Dermis microvascular lymphatic vessel endothelial cell (primary cell): ENCODE data around the gene EMC10. TPM values are rescaled to one million over a fixed set of nuclear protein-coding genes. Genes with fewer than 3 reads are reported as not detected.
A peak's percentile ranks its signal among the peaks of the same experiment; 100 is the strongest.
"Not testable (repeated sequence)": the region's sequence is repeated elsewhere in the genome, so short reads cannot be mapped to it uniquely, and the experiment has no call there.

Experiments
- DNase-seq, 2 donors: peaks; one replicate each; pipeline versions ENCODE4 v3.0.0 to v3.0.0-alpha.2; 2010; ENCODE audit warnings: low read depth in 2 of 2
- total RNA-seq: library from RNA; depleted of rRNA; stranded (reverse); fragments of >200 nt; gene quantifications from 2 replicates; pipeline ENCODE4 v1.2.1, GENCODE V29; 2014

The EMC10 gene
- total RNA-seq = 54.0 and 82.9 TPM in 2 replicates

- DNase-seq = peak; percentile 88 to 95
Measured at GRCh38 chr19:50476224-50476906, at the start of gene EMC10, which contains the start of gene GARIN5A. TSS of gene EMC10 (plus strand) at chr19:50476507. CDS start at chr19:50476545, 38 bp downstream. TSS of gene GARIN5A (minus strand) at chr19:50476848. CDS start at chr19:50476388, 460 bp downstream.

- no peak for DNase-seq
Measured at GRCh38 chr19:50427318-50427925, 48.9 kb upstream of the EMC10 start.

DNA sequence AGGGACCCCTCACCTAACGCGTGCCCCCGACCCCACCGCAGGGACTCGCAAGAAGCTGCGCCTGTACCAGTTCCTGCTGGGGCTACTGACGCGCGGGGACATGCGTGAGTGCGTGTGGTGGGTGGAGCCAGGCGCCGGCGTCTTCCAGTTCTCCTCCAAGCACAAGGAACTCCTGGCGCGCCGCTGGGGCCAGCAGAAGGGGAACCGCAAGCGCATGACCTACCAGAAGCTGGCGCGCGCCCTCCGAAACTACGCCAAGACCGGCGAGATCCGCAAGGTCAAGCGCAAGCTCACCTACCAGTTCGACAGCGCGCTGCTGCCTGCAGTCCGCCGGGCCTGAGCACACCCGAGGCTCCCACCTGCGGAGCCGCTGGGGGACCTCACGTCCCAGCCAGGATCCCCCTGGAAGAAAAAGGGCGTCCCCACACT lies 48.3 kb upstream of the EMC10 start:
- peak in 1 of 2 donors; percentile 43 for DNase-seq

- no peak for DNase-seq
Measured at GRCh38 chr19:50428772-50429463, 47.4 kb upstream of the EMC10 start.

DNA sequence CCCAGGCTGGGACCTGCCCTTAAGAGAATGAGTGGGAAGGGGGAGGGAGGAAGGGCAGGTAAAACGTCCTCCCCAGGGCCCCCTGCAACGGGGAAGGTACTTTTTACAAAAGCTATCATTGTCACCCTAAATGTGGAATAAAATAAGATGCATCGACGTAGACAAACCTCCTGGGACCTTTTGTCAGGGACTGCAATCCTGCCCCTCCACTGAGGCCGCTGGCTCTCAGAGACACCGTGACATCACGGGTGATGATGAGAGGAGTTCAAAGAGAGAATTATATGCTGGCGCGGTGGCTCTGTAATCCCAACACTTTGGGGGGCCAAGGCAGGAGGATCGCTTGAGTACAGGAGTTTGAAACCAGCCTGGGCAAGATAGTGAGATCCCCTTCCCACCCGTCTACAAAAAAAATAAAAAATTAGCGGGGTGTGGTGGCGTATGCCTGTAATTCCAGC lies 45.4 kb upstream of the EMC10 start:
- DNase-seq = no peak

DNA sequence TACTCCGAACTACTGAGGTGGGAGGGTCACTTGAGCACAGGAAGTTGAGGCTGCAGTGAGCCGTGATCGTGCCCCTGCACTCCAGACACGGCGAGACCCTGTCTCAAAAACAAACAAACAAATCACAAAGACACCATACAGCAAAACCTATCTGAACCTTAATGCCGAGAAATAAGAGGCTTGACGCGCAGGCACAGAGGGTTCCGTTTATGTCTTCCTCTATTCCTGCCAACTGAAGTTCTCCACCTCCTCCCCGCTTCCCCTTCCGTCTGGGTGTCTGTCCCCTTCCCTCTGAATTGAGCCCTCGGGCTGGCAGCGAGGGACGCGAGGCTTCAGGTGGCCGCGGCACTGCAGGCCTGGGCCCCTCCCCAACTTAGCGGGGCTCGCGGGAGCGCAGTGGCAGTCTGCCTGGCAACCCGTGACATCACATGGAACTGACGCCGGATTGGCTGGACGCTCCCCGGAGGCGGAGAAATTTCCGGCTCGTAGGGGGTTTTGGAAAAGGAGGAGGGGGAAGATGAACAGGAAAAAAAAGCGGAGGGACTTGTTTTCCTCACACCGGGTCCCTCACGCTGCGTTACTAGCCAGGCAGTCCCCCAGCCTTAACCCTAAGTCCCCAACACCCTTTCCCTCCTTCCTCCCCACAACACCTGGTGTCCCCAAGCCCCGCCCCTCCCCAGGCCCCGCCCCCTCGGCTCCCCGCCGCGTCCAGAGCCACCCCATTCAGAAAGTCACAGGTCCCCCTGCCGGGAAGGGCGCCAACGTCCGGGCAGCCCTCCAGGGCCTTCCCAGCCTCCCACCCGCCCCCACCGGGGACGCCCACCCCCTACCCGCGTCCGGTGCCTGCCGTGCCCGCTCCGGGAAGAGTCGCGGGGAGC lies 44.7 kb upstream of the EMC10 start:
- peak; percentile 60 to 73 for DNase-seq

- DNase-seq = no peak
Measured at GRCh38 chr19:50432221-50433028, 43.9 kb upstream of the EMC10 start, which contains the start of gene MYBPC2. TSS of gene MYBPC2 (plus strand) at chr19:50432892. CDS start at chr19:50432954, 62 bp downstream.

DNA sequence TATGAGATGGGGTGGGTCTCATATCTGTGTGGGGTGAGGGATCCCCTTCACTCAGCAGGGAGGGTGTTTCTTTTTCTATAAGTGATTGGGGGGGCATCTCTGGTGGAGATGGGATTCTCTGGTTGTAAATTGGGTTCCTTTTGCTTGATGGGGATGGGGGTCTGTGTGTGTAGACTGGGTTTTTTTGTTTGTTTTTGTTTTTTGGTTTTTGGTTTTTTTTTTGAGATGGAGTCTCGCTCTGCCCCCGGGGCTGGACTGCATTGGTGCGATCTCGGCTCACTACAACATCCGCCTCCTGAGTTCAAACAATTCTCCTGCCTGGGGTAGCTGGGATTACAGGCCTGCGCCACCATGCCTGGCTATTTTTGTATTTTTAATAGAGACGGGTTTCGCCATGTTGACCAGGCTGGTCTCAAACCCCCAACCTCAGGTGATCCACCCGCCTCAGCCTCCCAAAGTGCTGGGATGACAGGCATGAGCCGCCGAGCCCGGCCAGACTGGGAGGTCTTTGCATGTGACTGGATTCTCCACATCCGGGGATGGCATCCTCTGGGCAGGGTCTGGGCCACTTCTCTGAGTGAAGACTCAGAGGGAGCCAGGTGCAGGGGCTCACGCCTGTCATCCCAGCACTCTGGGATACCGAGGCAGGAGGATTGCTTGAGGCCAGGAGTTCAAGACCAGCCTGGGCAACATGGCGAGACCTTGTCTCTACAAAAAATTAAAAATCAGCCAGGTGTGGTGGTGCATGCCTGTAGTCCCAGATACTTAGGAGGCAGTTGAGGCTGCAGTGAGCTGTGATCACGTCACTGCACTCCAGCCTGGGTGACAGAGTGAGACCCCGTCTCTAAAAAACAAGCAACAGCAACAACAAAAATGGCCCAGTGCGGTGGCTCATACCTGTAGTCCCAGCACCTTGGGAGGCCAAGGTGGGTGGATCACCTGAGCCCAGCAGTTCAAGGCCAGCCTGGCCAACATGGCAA lies 42.8 kb upstream of the EMC10 start:
- no peak for DNase-seq

GRCh38 chr19:50434525-50434924 lies 41.8 kb upstream of the EMC10 start:
- no peak for DNase-seq

- no peak for DNase-seq
Measured at GRCh38 chr19:50435221-50435620, 41.1 kb upstream of the EMC10 start.

DNA sequence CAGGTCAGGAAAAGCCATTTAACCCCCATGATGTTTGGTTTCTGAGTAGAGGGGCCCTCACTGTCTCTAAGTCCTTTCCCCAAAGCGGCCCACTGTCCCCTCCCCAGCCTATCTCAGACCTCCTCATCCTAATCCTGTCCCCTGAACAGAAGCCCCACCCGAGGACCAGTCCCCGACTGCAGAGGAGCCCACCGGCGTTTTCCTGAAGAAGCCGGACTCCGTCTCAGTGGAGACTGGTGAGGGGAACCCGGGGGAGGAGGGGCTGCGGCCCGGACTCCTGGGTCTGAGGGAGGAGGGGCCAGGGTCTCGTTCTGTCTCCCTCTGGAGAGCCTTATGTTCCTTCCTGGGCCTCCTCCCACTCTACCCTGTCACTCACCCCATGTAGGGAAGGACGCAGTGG lies 40.7 kb upstream of the EMC10 start:
- DNase-seq = no peak

- no peak for DNase-seq
Measured at GRCh38 chr19:50437862-50438449, 38.4 kb upstream of the EMC10 start.

- not testable (repeated sequence) for DNase-seq
Measured at GRCh38 chr19:50439130-50439529, 37.2 kb upstream of the EMC10 start.

DNA sequence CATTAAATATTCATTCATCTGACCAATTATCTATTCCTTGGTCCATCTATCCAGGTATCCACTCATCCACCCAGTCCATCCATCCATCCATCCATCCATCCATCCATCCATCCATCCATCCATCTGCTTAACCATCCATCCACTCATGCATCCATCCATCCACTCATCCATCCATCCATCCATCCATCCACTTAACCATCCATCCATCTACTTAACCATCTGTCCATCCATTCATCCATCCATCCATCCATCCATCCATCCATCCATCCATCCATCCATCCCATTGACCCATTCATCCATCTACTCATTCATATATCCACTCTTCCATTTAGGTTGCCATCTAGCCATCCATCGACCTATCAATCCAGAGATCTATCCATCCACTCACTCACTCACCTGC lies 32.2 kb upstream of the EMC10 start:
- DNase-seq = no peak

GRCh38 chr19:50447053-50447452 lies 29.3 kb upstream of the EMC10 start:
- DNase-seq = no peak

DNA sequence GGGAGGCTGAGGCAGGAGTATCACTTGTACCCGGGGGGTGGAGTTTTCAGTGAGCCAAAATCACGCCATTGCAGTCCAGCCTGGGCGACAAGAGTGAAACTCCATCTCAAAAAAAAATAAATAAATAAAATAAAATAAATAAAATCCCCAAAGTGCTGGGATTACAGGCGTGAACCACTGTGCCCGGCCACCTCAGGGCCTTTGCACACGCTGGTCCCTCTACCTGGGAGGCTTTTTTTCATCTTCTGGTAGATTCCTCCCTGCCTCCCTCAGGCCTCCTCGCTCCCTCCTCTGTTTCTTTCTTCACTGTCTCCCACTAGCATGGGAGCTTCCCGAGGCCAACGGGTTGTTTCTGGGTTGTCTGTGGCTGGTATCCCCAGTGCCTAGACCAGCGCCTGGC lies 28.6 kb upstream of the EMC10 start:
- DNase-seq = no peak

- DNase-seq = no peak
Measured at GRCh38 chr19:50449236-50449899, 26.9 kb upstream of the EMC10 start.
